Left lung (tissue), 10 donors: ENCODE results near the gene COX19. TPM values are rescaled to one million over a fixed set of nuclear protein-coding genes. Genes with fewer than 3 reads are reported as not detected.

Experiments used
- ATAC-seq: fragments of 200-7000 bp; cut with Tn5 transposase; one replicate; pipeline ENCODE4 v1.9.1; 2020; ENCODE audit warnings: moderate library complexity
- DNase-seq, 4 donors: peaks; one replicate each; pipeline ENCODE4 v3.0.0-alpha.2; 2013 to 2020
- H3K27ac ChIP-seq, 2 donors: fragments of 200-600 bp; sonication (generic) in 1 of 2; one replicate each; pipeline versions ENCODE4 v1.5.0 to v1.8.0; 2020 to 2021
- H3K27me3 ChIP-seq, 2 donors: fragments of 200-600 bp; sonication (generic) in 1 of 2; one replicate each; pipeline versions ENCODE4 v1.5.0 to v1.8.0; 2020 to 2021
- H3K36me3 ChIP-seq, 2 donors: fragments of 200-600 bp; sonication (generic) in 1 of 2; one replicate each; pipeline versions ENCODE4 v1.5.0 to v1.8.0; 2020 to 2021
- H3K4me1 ChIP-seq, 2 donors: fragments of 200-600 bp; one replicate each; pipeline ENCODE4 v1.8.0; 2021
- H3K4me3 ChIP-seq, 2 donors: fragments of 200-600 bp; sonication (generic) in 1 of 2; one replicate each; pipeline versions ENCODE4 v1.5.0 to v1.8.0; 2020 to 2021; ENCODE audit warnings: mild to moderate bottlenecking in 1 of 2
- H3K9me3 ChIP-seq, 2 donors: fragments of 200-600 bp; sonication (generic) in 1 of 2; one replicate each; pipeline versions ENCODE4 v1.5.0 to v1.8.0; 2020 to 2021
- CTCF ChIP-seq, 2 donors: fragments of 200-600 bp; sonication (generic) in 1 of 2; IDR thresholded peaks; one replicate each; pipeline versions ENCODE4 v1.5.0 to v1.8.0; 2021; ENCODE audit warnings: antibody characterized with exemption in 2 of 2
- intact Hi-C, 2 donors: fragments of 100-400 bp; cut with DNase I; formaldehyde crosslinking; loops; one replicate each; pipeline versions ENCODE4 v1.11.2 to v1.14.2; 2022
- polyA plus RNA-seq, 6 donors: library from polyadenylated mRNA; unstranded; fragments of 120-200 nt; gene quantifications; one replicate each; pipeline ENCODE4 v1.2.1, GENCODE V29; 2013; ENCODE audit not compliant: insufficient read length in 6 of 6
- total RNA-seq, 2 donors: library from RNA; stranded (reverse); fragmentation: NEBNext Ultra II Directional; extraction: Animal tissue kit (Norgen Biotek cat#: 25700); gene quantifications; one replicate each; pipeline ENCODE4 v1.2.1, GENCODE V29; 2021
- donor health status: DM: no; HTN: yes; CAD: no.
- donor health status: DM: no; HTN: no; CAD: no.

The COX19 gene
- total and polyA plus RNA-seq, 8 donors, result 9.1 to 18.1 (median 16.4) TPM

GRCh38 chr7:1015196-1016121, 40.1 kb upstream of the COX19 start:
- H3K27me3 ChIP-seq, result no peaks in the 10 kb centered on the region
- H3K9me3 ChIP-seq, result no peaks in the 10 kb centered on the region
- ATAC-seq (no peak), DNase-seq (no peak)
- no peak overlapping the region for H3K4me3 ChIP-seq
- intact Hi-C loops, result no loop called here
- H3K36me3 ChIP-seq, result peaks cover 0 to 3% of the 10 kb centered on the region in 2 donors
- H3K4me1 ChIP-seq, result no peaks in the 10 kb centered on the region
- H3K27ac ChIP-seq, result no peak overlapping the region
- TF ChIP-seq CTCF (IDR thresholded peaks at IDR 0.05), result no peak

GRCh38 chr7:1014681-1015080, 39.3 kb upstream of the COX19 start:
- ATAC-seq (no peak), DNase-seq (no peak)
- Histone ChIP-seq H3K4me1 (no peaks in the 10 kb centered on the region), H3K4me3 (no peak overlapping the region), H3K27me3 (no peaks in the 10 kb centered on the region), H3K9me3 (no peaks in the 10 kb centered on the region), H3K36me3 (peaks cover 0 to 7% of the 10 kb centered on the region in 2 donors), H3K27ac (no peak overlapping the region)
- no peak for TF ChIP-seq CTCF (IDR thresholded peaks at IDR 0.05)
- intact Hi-C loops, result no loop called here

- Histone ChIP-seq H3K4me1 (no peaks in the 10 kb centered on the region), H3K27me3 (no peaks in the 10 kb centered on the region), H3K27ac (no peak overlapping the region), H3K4me3 (no peak overlapping the region), H3K9me3 (no peaks in the 10 kb centered on the region), H3K36me3 (peaks cover 0 to 14% of the 10 kb centered on the region in 2 donors)
- no peak for ATAC-seq
- no peak for DNase-seq
- TF ChIP-seq CTCF (IDR thresholded peaks at IDR 0.05), result no peak
- intact Hi-C loops, result no loop called here
These were observed 38.2 kb upstream of the COX19 start for GRCh38 chr7:1013581-1013980.

- H3K9me3 ChIP-seq, result no peaks in the 10 kb centered on the region
- DNase-seq, result no peak
- no peaks in the 10 kb centered on the region for H3K4me1 ChIP-seq
- no peak overlapping the region for H3K27ac ChIP-seq
- TF ChIP-seq CTCF (IDR thresholded peaks at IDR 0.05), result no peak
- intact Hi-C loops, result no loop called here
- no peaks in the 10 kb centered on the region for H3K27me3 ChIP-seq
- no peak for ATAC-seq
- H3K4me3 ChIP-seq, result no peak overlapping the region
- H3K36me3 ChIP-seq, result peaks cover 0 to 18% of the 10 kb centered on the region in 2 donors
These were observed 37.4 kb upstream of the COX19 start for GRCh38 chr7:1012716-1013095.

- intact Hi-C loops, result no loop called here
- peaks cover 0 to 24% of the 10 kb centered on the region in 2 donors for H3K36me3 ChIP-seq
- ATAC-seq, result no peak
- no peaks in the 10 kb centered on the region for H3K4me1 ChIP-seq
- no peaks in the 10 kb centered on the region for H3K9me3 ChIP-seq
- no peak overlapping the region for H3K4me3 ChIP-seq
- H3K27ac ChIP-seq, result no peak overlapping the region
- TF ChIP-seq CTCF (IDR thresholded peaks at IDR 0.05), result no peak
- H3K27me3 ChIP-seq, result no peaks in the 10 kb centered on the region
- DNase-seq, result no peak
These were observed 36.8 kb upstream of the COX19 start for GRCh38 chr7:1012004-1012715.
